A549 (cell line): ENCODE measurements around the gene MTOR. TPM values are rescaled to one million over a fixed set of nuclear protein-coding genes. Genes with fewer than 3 reads are reported as not detected.

ENCODE experiments used
- ATAC-seq, 2 experiments: fragments of 200-7000 bp in 1 of 2; fragments of >200 bp in 1 of 2; cut with Nextera tagmentation in 1 of 2; cut with Tn5 transposase in 1 of 2; 3 replicates each; pipeline versions ENCODE4 v1.8.0 to v1.9.1; 2018 to 2020; ENCODE audit warnings: mild to moderate bottlenecking in 1 of 2, moderate library complexity in 1 of 2
- CTCF ChIA-PET: fragments of 300-600 bp; sonication (Branson Sonifier 250); formaldehyde crosslinking; extraction: SDS; loops from one replicate; lab custom pipeline; 2021; ENCODE audit warnings: antibody characterized with exemption, inconsistent platforms; lab: Yijun Ruan, JAX
- POLR2A ChIA-PET: fragments of 350-600 bp; formaldehyde crosslinking; extraction: SDS; loops from one replicate; lab custom pipeline; 2021; ENCODE audit warnings: antibody characterized with exemption, inconsistent platforms; lab: Yijun Ruan, JAX
- DNase-seq, 2 experiments: peaks; one replicate each; pipeline versions ENCODE4 v3.0.0 to v3.0.0-alpha.2; 2011 to 2016; ENCODE audit warnings: low read depth in 1 of 2, low spot score in 1 of 2
- FAIRE-seq: peaks from 2 replicates; lab custom pipeline; 2011; peaks lifted over from hg19 to GRCh38; lab: Jason Lieb, UNC
- H3K27ac ChIP-seq, 2 experiments: fragments of >200 bp; sonication (Bioruptor Twin); formaldehyde crosslinking; 3 replicates each; pipeline ENCODE4 v1.5.1; 2016 to 2017
- H3K4me1 ChIP-seq: fragments of >200 bp; sonication (Bioruptor Twin); formaldehyde crosslinking; 3 replicates; pipeline ENCODE4 v1.6.1; 2016
- H3K4me2 ChIP-seq: fragments of >200 bp; sonication (Bioruptor Twin); formaldehyde crosslinking; 3 replicates; pipeline ENCODE4 v1.6.1; 2016
- H3K4me3 ChIP-seq: fragments of >200 bp; sonication (Bioruptor Twin); formaldehyde crosslinking; 3 replicates; pipeline ENCODE4 v1.5.1; 2016
- H3K9me3 ChIP-seq: fragments of >200 bp; sonication (Bioruptor Twin); formaldehyde crosslinking; 3 replicates; pipeline ENCODE4 v1.6.1; 2016
- CEBPB ChIP-seq, 2 experiments: fragments of >200 bp in 1 of 2; sonication (Bioruptor Twin) in 1 of 2; formaldehyde crosslinking in 1 of 2; IDR thresholded peaks; 2 replicates each; pipeline ENCODE4 v1.6.1; 2012 to 2016
- CHD2 ChIP-seq: fragments of 150-350 bp; IDR thresholded peaks from 2 replicates; pipeline ENCODE4 v1.6.1; 2014; ENCODE audit warnings: low read length; ENCODE audit not compliant: partially characterized antibody
- EHF ChIP-seq: fragments of 250-450 bp; sonication (Bioruptor Pico); IDR thresholded peaks from 2 replicates; pipeline ENCODE4 v1.5.0; 2020; ENCODE audit warnings: mild to moderate bottlenecking
- ELK1 ChIP-seq: fragments of 150-350 bp; IDR thresholded peaks from 2 replicates; pipeline ENCODE4 v1.6.1; 2014; ENCODE audit warnings: low read depth, mild to moderate bottlenecking, low read length
- EP300 ChIP-seq, 2 experiments: fragments of >200 bp; sonication (Bioruptor Twin); formaldehyde crosslinking; IDR thresholded peaks; 2 replicates in 1 of 2; 3 replicates in 1 of 2; pipeline ENCODE4 v1.6.1; 2016 to 2017
- ESRRA ChIP-seq: fragments of 150-350 bp; IDR thresholded peaks from 2 replicates; pipeline ENCODE4 v1.6.1; 2014; ENCODE audit warnings: mild to moderate bottlenecking, low read length, borderline replicate concordance
- FOSB ChIP-seq: fragments of 250-450 bp; sonication (Bioruptor Pico); IDR thresholded peaks from 2 replicates; pipeline ENCODE4 v1.5.0; 2020; ENCODE audit warnings: mild to moderate bottlenecking, moderate library complexity
- FOXS1 ChIP-seq: fragments of 250-450 bp; sonication (Bioruptor Pico); IDR thresholded peaks from 2 replicates; pipeline ENCODE4 v1.5.0; 2020; ENCODE audit warnings: mild to moderate bottlenecking, moderate library complexity
- HDAC2 ChIP-seq: fragments of 200-600 bp; sonication (generic); IDR thresholded peaks from 2 replicates; pipeline ENCODE4 v1.6.1; 2016
- HEYL ChIP-seq: fragments of 250-450 bp; sonication (Bioruptor Pico); IDR thresholded peaks from 2 replicates; pipeline ENCODE4 v1.8.0; 2021; ENCODE audit warnings: mild to moderate bottlenecking, moderate library complexity
- HOXB5 ChIP-seq: fragments of 250-450 bp; sonication (Bioruptor Pico); IDR thresholded peaks from 2 replicates; pipeline ENCODE4 v1.5.0; 2020; ENCODE audit warnings: mild to moderate bottlenecking, moderate library complexity
- JUNB ChIP-seq: fragments of >200 bp; sonication (Bioruptor Twin); formaldehyde crosslinking; IDR thresholded peaks from 2 replicates; pipeline ENCODE4 v1.6.1; 2016
- KDM1A ChIP-seq: fragments of 200-600 bp; sonication (generic); IDR thresholded peaks from 2 replicates; pipeline ENCODE4 v1.6.1; 2016; ENCODE audit warnings: low read depth, mild to moderate bottlenecking
- MYC ChIP-seq: IDR thresholded peaks from 2 replicates; pipeline ENCODE4 v1.6.1; 2012; ENCODE audit warnings: mild to moderate bottlenecking, inconsistent platforms, low read length, improper control_type of control experiment, borderline replicate concordance
- NFE2L2 ChIP-seq: fragments of 150-350 bp; conservative IDR thresholded peaks from 2 replicates; pipeline ENCODE4 v1.6.1; 2014; ENCODE audit warnings: low read length
- NPAS2 ChIP-seq: fragments of 250-450 bp; sonication (Bioruptor Pico); IDR thresholded peaks from 2 replicates; pipeline ENCODE4 v1.8.0; 2022; ENCODE audit warnings: mild to moderate bottlenecking, moderate library complexity, borderline replicate concordance
- NR3C1 ChIP-seq: fragments of >200 bp; sonication (Bioruptor Twin); formaldehyde crosslinking; IDR thresholded peaks from 3 replicates; pipeline ENCODE4 v1.6.1; 2017
- PBX3 ChIP-seq: IDR thresholded peaks from 2 replicates; pipeline ENCODE4 v1.6.1; 2012
- POLR2A ChIP-seq: IDR thresholded peaks from 2 replicates; pipeline ENCODE4 v1.6.1; 2012; ENCODE audit warnings: mild to moderate bottlenecking, low read length
- RAD21 ChIP-seq, 2 experiments: fragments of >200 bp in 1 of 2; sonication (Bioruptor Twin) in 1 of 2; formaldehyde crosslinking in 1 of 2; IDR thresholded peaks in 1 of 2; conservative IDR thresholded peaks in 1 of 2; 2 replicates in 1 of 2; 3 replicates in 1 of 2; pipeline ENCODE4 v1.6.1; 2012 to 2018; ENCODE audit warnings: inconsistent platforms in 1 of 2
- RCOR1 ChIP-seq: fragments of 150-350 bp; IDR thresholded peaks from 2 replicates; pipeline ENCODE4 v1.6.1; 2014; ENCODE audit warnings: antibody characterized with exemption, low read length, low read depth
- RNF2 ChIP-seq: fragments of 200-600 bp; sonication (generic); IDR thresholded peaks from 2 replicates; pipeline ENCODE4 v1.6.1; 2016; ENCODE audit warnings: low read depth, mild to moderate bottlenecking, antibody characterized with exemption, moderate library complexity, borderline replicate concordance
- SMC3 ChIP-seq: fragments of >200 bp; sonication (Bioruptor Twin); formaldehyde crosslinking; IDR thresholded peaks from 3 replicates; pipeline ENCODE4 v1.6.1; 2018; ENCODE audit warnings: inconsistent platforms
- USF2 ChIP-seq: fragments of 450-650 bp; IDR thresholded peaks from 2 replicates; pipeline ENCODE4 v1.6.1; 2014; ENCODE audit warnings: antibody characterized with exemption
- ZC3H11A ChIP-seq: fragments of 450-650 bp; IDR thresholded peaks from 2 replicates; pipeline ENCODE4 v1.6.1; 2014; ENCODE audit warnings: antibody characterized with exemption, mild to moderate bottlenecking
- ZFP36 ChIP-seq: fragments of 450-650 bp; IDR thresholded peaks from 2 replicates; pipeline ENCODE4 v1.6.1; 2014; ENCODE audit warnings: borderline replicate concordance; ENCODE audit not compliant: partially characterized antibody
- WGBS: methylation state at CpG from one replicate; pipeline ENCODE4 v1.1.6; 2017; ENCODE audit errors: missing lambda C conversion rate; 5-methylcytosine and 5-hydroxymethylcytosine counted together
- polyA plus RNA-seq, 4 experiments: library from polyadenylated mRNA; depleted of rRNA in 3 of 4; stranded (reverse); fragments of >200 nt; fragmentation: RNase III in 1 of 4; extraction: RNeasy Plus Mini Kit Qiagen cat#74134 plus additional on column Dnase treatment in 1 of 4; gene quantifications; 2 replicates in 3 of 4; 3 replicates in 1 of 4; pipeline ENCODE4 v1.2.3, GENCODE V29; 2011 to 2017
- TF ChIP-seq, protein P1 (sequence below): fragments of >200 bp; sonication (Bioruptor Twin); formaldehyde crosslinking; IDR thresholded peaks from 2 replicates; pipeline ENCODE4 v1.6.1; 2016
- TF ChIP-seq, protein P2 (sequence below): fragments of >200 bp; sonication (Bioruptor Twin); formaldehyde crosslinking; IDR thresholded peaks from 3 replicates; pipeline ENCODE4 v1.5.1; 2016
- TF ChIP-seq, protein P3 (sequence below): fragments of >200 bp; sonication (Bioruptor Twin); formaldehyde crosslinking; IDR thresholded peaks from 3 replicates; pipeline ENCODE4 v1.6.1; 2016

MTOR gene
- polyA plus RNA-seq, 2 of the 4 experiments (the other 2 are of a cell fraction): 15.7 to 28.5 TPM

DNA sequence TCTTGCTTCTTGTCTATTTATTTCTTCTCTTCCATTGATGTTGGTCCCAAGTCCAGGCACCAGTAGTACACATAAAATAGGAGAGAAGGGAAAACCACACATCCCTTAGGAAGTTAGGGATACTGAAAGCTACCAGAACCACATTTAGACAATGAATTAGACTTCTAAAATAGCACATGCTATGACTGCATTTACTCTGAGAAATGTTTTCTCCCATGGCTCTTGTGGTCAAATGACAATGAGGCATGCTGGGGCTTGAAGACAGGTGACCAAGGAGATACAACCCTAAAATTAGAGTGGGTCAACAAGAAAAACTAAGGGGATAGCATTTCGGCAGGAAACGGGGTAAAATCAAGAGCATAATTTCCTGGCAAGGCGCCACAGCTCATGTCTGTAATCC lies 17.1 kb downstream of the MTOR start:
- H3K4me2 ChIP-seq: no peak overlapping the region
- 91% methylated on average over 3 of the region's 3 CpGs for WGBS
- TF ChIP-seq ZC3H11A: no peak
- TF ChIP-seq POLR2A: no peak
- no peak for TF ChIP-seq HEYL (CRISPR knock-in tag)
- no peak for TF ChIP-seq HOXB5
- no peak for DNase-seq
- no peak for ATAC-seq
- no peak for FAIRE-seq
- no peaks in the 10 kb centered on the region for H3K9me3 ChIP-seq
- H3K27ac ChIP-seq: no peak overlapping the region
- H3K4me1 ChIP-seq: no peaks in the 10 kb centered on the region
- POLR2A ChIA-PET: no interaction called here
- H3K4me3 ChIP-seq: no peak overlapping the region
- CTCF ChIA-PET: interaction anchor here (0.5 to 1.5 kb wide), 4 partner anchors 10 to 398 kb away, joined by 3 to 6 read pairs (median 3); no protein-coding TSS in a partner anchor

- FAIRE-seq: no peak
These were observed 24.0 kb downstream of the MTOR start for GRCh38 chr1:11238311-11238710.

GRCh38 chr1:11237356-11237755 lies 25.0 kb downstream of the MTOR start:
- Histone ChIP-seq H3K4me1 (no peaks in the 10 kb centered on the region), H3K27ac (no peak overlapping the region), H3K4me2 (no peak overlapping the region), H3K4me3 (no peak overlapping the region), H3K9me3 (no peaks in the 10 kb centered on the region)
- CTCF ChIA-PET: interaction anchor here (6.6 kb wide), 1 partner anchor 410 kb away, joined by 50 read pairs; no protein-coding TSS in a partner anchor
- FAIRE-seq (no peak), DNase-seq (no peak), ATAC-seq (no peak)
- POLR2A ChIA-PET: no interaction called here
- WGBS: 88% methylated on average over 6 of the region's 6 CpGs
- TF ChIP-seq NPAS2 (no peak), SMC3 (no peak), CEBPB (IDR thresholded peaks at IDR 0.05) (no peak), CHD2 (no peak), EHF (CRISPR knock-in tag) (no peak), RCOR1 (no peak), NR3C1 (no peak), NFE2L2 (no peak), RAD21 (conservative IDR thresholded peaks at IDR 0.05 in 1 of 2, IDR thresholded peaks at IDR 0.05 in 1 of 2) (no peak), ELK1 (no peak), USF2 (no peak), ZFP36 (no peak)
- TF ChIP-seq, protein P1, sequence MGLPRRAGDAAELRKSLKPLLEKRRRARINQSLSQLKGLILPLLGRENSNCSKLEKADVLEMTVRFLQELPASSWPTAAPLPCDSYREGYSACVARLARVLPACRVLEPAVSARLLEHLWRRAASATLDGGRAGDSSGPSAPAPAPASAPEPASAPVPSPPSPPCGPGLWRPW: no peak

More at GRCh38 chr1:11238311-11238710, 24.0 kb downstream of the MTOR start:
- no peaks in the 10 kb centered on the region for H3K4me1 ChIP-seq
- no peaks in the 10 kb centered on the region for H3K9me3 ChIP-seq
- no peak overlapping the region for H3K27ac ChIP-seq
- POLR2A ChIA-PET: no interaction called here
- no peak for TF ChIP-seq FOSB (CRISPR knock-in tag)
- TF ChIP-seq, protein P2, sequence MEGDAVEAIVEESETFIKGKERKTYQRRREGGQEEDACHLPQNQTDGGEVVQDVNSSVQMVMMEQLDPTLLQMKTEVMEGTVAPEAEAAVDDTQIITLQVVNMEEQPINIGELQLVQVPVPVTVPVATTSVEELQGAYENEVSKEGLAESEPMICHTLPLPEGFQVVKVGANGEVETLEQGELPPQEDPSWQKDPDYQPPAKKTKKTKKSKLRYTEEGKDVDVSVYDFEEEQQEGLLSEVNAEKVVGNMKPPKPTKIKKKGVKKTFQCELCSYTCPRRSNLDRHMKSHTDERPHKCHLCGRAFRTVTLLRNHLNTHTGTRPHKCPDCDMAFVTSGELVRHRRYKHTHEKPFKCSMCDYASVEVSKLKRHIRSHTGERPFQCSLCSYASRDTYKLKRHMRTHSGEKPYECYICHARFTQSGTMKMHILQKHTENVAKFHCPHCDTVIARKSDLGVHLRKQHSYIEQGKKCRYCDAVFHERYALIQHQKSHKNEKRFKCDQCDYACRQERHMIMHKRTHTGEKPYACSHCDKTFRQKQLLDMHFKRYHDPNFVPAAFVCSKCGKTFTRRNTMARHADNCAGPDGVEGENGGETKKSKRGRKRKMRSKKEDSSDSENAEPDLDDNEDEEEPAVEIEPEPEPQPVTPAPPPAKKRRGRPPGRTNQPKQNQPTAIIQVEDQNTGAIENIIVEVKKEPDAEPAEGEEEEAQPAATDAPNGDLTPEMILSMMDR: no peak
- TF ChIP-seq RCOR1: no peak
- TF ChIP-seq FOXS1 (CRISPR knock-in tag): no peak
- TF ChIP-seq ESRRA: no peak
- no peak for TF ChIP-seq PBX3
- TF ChIP-seq, protein P1: no peak
- no peak for TF ChIP-seq RNF2
- no peak for TF ChIP-seq MYC
- no peak for TF ChIP-seq RAD21 (conservative IDR thresholded peaks at IDR 0.05 in 1 of 2, IDR thresholded peaks at IDR 0.05 in 1 of 2)
- no peak for TF ChIP-seq EP300 (IDR thresholded peaks at IDR 0.05)
- TF ChIP-seq JUNB: no peak
- no peak for TF ChIP-seq KDM1A
- TF ChIP-seq HDAC2: no peak
- TF ChIP-seq, protein P3, sequence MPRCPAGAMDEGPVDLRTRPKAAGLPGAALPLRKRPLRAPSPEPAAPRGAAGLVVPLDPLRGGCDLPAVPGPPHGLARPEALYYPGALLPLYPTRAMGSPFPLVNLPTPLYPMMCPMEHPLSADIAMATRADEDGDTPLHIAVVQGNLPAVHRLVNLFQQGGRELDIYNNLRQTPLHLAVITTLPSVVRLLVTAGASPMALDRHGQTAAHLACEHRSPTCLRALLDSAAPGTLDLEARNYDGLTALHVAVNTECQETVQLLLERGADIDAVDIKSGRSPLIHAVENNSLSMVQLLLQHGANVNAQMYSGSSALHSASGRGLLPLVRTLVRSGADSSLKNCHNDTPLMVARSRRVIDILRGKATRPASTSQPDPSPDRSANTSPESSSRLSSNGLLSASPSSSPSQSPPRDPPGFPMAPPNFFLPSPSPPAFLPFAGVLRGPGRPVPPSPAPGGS: no peak
- 90% methylated on average over 7 of the region's 7 CpGs for WGBS
- H3K4me2 ChIP-seq: no peak overlapping the region
- no peak overlapping the region for H3K4me3 ChIP-seq
- ATAC-seq: no peak
- DNase-seq: no peak
- CTCF ChIA-PET: interaction anchor here (2.1 to 6.6 kb wide), 2 partner anchors 200 to 409 kb away, joined by 7 to 50 read pairs; no protein-coding TSS in a partner anchor
